ENCODE results near the gene CSAG3.
"Not testable (repeated sequence)": the region's sequence is repeated elsewhere in the genome, so short reads cannot be mapped to it uniquely, and the experiment has no call there.

Gene CSAG3

GRCh38 chrX:152758918-152759317 lies at the start of gene CSAG3:
TSS of gene CSAG3 (plus strand) at chrX:152759218.
- not testable (repeated sequence) for FAIRE-seq; DNase-seq (ENCODE audit: low spot score)

DNA sequence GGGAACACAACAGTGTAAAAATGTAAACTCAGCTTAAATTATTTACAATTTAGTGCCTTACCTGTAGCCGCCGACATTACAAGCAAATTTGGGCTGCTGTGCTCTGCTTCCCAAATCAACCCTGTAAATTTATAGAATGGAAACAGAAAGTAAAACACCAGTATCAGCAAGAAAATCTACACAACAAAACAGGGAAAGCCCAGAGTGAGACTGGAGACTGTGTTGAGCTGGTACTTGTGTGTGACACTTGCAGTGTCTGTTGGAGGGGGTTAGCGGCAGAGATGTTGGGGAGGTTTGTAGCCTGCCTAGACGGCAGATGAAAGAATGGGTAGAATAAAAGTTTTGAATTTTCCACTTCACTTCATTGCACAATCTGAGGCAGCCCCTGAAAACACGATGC lies 45.8 kb upstream of the CSAG3 start:
- FAIRE-seq; DNase-seq (ENCODE audit: low spot score): not testable (repeated sequence)

DNA sequence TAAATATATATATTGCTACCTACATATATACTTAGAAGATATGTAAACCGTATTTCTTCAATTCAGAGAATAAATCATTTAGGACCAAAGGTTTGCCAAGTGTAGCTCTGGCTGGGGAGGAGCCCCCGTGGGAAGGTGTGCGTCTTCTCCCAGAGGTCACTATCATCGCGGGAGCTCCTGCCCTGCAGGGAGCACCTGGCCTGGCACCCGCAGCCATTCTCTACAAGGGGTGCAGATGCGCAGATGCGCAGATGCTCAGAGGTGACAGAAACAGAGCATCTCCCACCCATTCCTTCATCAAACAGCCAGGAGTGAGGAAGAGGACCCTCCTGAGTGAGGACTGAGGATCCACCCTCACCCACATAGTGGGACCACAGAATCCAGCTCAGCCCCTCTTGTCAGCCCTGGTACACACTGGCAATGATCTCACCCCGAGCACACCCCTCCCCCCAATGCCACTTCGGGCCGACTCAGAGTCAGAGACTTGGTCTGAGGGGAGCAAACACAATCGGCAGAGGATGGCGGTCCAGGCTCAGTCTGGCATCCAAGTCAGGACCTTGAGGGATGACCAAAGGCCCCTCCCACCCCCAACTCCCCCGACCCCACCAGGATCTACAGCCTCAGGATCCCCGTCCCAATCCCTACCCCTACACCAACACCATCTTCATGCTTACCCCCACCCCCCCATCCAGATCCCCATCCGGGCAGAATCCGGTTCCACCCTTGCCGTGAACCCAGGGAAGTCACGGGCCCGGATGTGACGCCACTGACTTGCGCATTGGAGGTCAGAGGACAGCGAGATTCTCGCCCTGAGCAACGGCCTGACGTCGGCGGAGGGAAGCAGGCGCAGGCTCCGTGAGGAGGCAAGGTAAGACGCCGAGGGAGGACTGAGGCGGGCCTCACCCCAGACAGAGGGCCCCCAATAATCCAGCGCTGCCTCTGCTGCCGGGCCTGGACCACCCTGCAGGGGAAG lies 44.9 kb upstream of the CSAG3 start, which contains the start of gene MAGEA2B:
Gene MAGEA2B (plus strand): TSS at position 814 of the 973 bp plus-strand sequence. CDS start 2,479 bp downstream, outside the sequence.
- FAIRE-seq; DNase-seq (ENCODE audit: low spot score): not testable (repeated sequence)

DNA sequence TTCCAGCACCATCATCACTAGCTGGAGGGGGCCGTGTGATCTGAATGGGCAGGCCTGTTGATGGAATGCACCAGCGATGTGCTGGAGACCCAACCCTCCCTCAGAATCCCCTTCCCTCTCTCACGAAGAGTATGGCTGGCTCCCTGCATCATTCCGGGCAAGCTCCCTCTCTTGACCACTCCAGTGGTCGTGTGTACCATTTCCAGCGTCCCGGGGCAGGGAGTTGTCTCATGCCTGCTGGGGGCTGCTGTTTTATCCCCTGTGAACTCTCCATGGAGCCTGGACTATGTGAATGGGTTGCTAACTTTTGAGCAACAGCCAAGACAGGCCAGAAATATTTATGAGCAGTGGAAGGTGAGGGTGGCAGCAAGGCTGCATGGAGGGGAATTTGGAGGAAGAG lies 33.6 kb upstream of the CSAG3 start:
- no peak for DNase-seq (ENCODE audit: low spot score)
- no peak for FAIRE-seq

DNA sequence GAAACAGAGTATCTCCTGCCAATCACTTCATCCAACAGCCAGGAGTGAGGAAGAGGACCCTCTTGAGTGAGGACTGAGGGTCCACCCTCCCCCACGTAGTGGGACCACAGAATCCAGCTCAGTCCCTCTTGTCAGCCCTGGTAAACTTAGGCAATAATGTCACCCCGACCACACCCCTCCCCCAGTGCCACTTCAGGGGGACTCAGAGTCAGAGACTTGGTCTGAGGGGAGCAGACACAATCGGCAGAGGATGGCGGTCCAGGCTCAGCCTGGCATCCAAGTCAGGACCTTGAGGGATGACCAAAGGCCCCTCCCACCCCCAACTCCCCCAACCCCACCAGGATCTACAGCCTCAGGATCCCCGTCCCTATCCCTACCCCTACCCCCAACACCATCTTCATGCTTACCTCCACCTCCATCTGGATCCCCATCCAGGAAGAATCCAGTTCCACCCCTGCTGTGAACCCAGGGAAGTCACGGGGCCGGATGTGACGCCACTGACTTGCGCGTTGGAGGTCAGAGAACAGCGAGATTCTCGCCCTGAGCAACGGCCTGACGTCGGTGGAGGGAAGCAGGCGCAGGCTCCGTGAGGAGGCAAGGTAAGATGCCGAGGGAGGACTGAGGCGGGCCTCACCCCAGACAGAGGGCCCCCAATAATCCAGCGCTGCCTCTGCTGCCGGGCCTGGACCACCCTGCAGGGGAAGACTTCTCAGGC lies 25.6 kb upstream of the CSAG3 start, which contains the start of the genes CSAG1 and MAGEA12:
Gene CSAG1 (minus strand): TSS at position 461 of the 715 bp plus-strand sequence. CDS start 1,261 bp downstream, outside the sequence.
Gene MAGEA12 (plus strand): TSS at position 497 of the 715 bp plus-strand sequence. CDS start 2,405 bp downstream, outside the sequence.
- DNase-seq (ENCODE audit: low spot score) (no peak), FAIRE-seq (no peak)

- DNase-seq (ENCODE audit: low spot score); FAIRE-seq: not testable (repeated sequence)
These were observed 24.7 kb upstream of the CSAG3 start for GRCh38 chrX:152734143-152734858.

DNA sequence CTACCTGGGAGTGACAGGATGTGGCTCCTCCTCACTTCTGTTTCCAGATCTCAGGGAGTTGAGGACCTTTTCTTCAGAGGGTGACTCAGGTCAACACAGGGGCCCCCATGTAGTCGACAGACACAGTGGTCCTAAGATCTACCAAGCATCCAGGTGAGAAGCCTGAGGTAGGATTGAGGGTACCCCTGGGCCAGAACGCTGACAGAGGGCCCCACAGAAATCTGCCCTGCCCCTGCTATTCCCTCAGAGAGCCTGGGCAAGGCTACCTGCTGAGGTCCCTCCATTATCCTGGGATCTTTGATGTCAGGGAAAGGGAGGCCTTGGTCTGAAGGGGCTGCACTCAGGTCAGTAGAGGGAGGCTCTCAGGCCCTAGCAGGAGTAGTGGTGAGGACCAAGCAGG lies 23.9 kb upstream of the CSAG3 start:
- no peak for FAIRE-seq
- DNase-seq (ENCODE audit: low spot score) = no peak

GRCh38 chrX:152735860-152736511 lies 23.0 kb upstream of the CSAG3 start:
- DNase-seq (ENCODE audit: low spot score) (no peak), FAIRE-seq (no peak)

DNA sequence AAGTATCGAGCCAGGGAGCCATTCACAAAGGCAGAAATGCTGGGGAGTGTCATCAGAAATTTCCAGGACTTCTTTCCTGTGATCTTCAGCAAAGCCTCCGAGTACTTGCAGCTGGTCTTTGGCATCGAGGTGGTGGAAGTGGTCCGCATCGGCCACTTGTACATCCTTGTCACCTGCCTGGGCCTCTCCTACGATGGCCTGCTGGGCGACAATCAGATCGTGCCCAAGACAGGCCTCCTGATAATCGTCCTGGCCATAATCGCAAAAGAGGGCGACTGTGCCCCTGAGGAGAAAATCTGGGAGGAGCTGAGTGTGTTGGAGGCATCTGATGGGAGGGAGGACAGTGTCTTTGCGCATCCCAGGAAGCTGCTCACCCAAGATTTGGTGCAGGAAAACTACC lies 22.5 kb upstream of the CSAG3 start:
- not testable (repeated sequence) for FAIRE-seq; DNase-seq (ENCODE audit: low spot score)

- DNase-seq (ENCODE audit: low spot score) (no peak), FAIRE-seq (no peak)
These were observed 20.5 kb upstream of the CSAG3 start for GRCh38 chrX:152738560-152738959.

DNA sequence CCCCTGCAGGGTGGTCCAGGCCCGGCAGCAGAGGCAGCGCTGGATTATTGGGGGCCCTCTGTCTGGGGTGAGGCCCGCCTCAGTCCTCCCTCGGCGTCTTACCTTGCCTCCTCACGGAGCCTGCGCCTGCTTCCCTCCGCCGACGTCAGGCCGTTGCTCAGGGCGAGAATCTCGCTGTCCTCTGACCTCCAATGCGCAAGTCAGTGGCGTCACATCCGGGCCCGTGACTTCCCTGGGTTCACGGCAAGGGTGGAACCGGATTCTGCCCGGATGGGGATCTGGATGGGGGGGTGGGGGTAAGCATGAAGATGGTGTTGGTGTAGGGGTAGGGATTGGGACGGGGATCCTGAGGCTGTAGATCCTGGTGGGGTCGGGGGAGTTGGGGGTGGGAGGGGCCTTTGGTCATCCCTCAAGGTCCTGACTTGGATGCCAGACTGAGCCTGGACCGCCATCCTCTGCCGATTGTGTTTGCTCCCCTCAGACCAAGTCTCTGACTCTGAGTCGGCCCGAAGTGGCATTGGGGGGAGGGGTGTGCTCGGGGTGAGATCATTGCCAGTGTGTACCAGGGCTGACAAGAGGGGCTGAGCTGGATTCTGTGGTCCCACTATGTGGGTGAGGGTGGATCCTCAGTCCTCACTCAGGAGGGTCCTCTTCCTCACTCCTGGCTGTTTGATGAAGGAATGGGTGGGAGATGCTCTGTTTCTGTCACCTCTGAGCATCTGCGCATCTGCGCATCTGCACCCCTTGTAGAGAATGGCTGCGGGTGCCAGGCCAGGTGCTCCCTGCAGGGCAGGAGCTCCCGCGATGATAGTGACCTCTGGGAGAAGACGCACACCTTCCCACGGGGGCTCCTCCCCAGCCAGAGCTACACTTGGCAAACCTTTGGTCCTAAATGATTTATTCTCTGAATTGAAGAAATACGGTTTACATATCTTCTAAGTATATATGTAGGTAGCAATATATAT lies 5.0 kb upstream of the CSAG3 start, which contains the start of gene MAGEA2:
Gene MAGEA2 (minus strand): TSS at position 157 of the 965 bp plus-strand sequence. CDS start 2,479 bp downstream, outside the sequence.
- FAIRE-seq; DNase-seq (ENCODE audit: low spot score): not testable (repeated sequence)

DNA sequence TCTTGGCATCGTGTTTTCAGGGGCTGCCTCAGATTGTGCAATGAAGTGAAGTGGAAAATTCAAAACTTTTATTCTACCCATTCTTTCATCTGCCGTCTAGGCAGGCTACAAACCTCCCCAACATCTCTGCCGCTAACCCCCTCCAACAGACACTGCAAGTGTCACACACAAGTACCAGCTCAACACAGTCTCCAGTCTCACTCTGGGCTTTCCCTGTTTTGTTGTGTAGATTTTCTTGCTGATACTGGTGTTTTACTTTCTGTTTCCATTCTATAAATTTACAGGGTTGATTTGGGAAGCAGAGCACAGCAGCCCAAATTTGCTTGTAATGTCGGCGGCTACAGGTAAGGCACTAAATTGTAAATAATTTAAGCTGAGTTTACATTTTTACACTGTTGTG lies 4.1 kb upstream of the CSAG3 start:
- not testable (repeated sequence) for FAIRE-seq; DNase-seq (ENCODE audit: low spot score)

DNA sequence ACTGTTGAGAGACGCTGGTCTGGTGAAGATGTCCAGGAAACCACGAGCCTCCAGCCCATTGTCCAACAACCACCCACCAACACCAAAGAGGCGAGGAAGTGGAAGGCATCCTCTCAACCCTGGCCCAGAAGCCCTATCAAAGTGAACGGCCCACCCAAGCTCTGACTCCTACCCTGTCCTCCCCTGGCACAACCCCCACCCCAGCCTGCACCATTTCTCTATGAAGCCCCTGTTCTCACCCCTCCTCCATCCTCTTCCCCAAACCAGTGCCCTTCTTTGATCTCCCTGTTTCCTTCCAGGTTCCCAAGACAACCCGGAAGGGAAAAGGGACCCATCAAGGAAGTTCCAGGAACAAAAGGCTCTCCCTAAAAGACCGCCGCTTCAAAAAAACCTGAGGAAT lies 526 bp downstream of the CSAG3 start:
- FAIRE-seq = not testable (repeated sequence)

GRCh38 chrX:152761582-152761981 lies 2.6 kb downstream of the CSAG3 start:
- not testable (repeated sequence) for DNase-seq (ENCODE audit: low spot score); FAIRE-seq

More for the DNA sequence above, 526 bp downstream of the CSAG3 start:
- DNase-seq (ENCODE audit: low spot score) = not testable (repeated sequence)

GRCh38 chrX:152766562-152766961 lies 7.5 kb downstream of the CSAG3 start:
- FAIRE-seq; DNase-seq (ENCODE audit: low spot score): not testable (repeated sequence)

DNA sequence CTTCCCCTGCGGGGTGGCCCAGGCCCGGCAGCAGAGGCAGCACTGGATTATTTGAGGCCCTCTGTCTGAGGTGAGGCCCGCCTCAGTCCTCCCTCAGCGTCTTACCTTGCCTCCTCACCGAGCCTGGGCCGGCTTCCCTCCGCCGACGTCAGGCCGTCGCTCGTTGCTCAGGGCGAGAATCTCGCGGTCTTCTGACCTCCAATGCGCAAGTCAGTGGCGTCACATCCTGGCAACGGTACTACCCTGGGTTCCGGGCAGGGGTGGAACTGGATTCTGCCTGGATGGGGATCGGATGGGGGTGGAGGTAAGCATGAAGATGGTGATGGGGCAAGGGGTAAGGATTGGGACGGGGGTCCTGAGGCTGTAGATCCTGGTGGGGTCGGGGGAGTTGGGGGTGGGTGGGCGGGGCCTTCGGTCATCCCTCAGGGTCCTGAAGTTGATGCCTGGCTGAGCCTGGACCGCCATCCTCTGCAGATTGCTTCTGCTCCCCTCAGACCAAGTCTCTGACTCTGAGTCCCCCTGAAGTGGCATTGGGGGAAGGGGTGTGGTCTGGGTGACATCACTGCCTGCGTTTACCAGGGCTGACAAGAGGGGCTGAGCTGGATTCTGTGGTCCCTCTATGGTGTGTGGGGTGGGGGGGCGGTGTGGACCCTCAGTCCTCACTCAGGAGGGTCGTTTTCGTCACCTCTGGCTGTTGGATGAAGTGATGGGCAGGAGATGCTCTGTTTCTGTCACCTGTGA lies 10.7 kb downstream of the CSAG3 start, which contains the start of gene MAGEA6:
Gene MAGEA6 (minus strand): TSS at position 141 of the 741 bp plus-strand sequence. CDS start 2,039 bp downstream, outside the sequence.
- DNase-seq (ENCODE audit: low spot score); FAIRE-seq: not testable (repeated sequence)

DNA sequence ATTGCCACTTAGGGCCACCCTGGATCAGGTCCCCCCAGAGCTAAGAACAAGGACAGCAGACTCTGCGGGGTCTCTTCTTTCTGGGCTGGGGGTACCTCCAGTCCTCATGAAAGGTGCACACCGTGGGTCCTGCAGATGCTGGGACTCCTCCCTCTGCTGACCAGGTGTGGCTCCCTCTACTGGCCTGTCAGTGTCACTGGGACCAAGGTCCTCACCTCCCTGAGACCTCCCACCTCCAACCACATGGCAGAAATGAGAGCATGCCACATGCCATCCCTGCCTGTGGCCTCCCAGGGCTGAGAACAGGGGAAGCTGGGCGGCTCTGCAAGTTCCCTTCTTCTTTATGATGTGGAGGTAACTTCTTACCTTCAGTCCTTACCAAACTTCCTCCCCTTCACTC lies 28.0 kb downstream of the CSAG3 start:
- DNase-seq (ENCODE audit: low spot score); FAIRE-seq: not testable (repeated sequence)

DNA sequence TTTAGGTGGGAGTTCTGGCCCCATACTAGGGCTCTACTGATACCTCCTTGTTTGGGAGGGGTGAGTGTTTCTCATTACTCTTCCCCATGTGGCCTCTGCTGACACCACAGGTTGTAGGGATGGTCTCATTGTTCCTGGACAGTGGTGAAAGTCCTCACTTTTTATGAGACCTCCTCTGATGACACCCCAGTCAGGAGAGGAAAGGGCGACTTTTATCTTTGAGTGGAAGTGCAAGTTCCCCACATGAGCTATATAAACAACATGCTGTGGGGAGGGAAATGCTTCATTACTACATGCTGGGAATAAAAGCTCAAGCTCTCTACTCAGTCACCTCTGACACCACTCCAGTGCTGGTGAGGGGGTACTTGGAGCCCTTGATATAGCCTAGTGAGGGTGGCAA lies 39.9 kb downstream of the CSAG3 start:
- DNase-seq (ENCODE audit: low spot score) = no peak
- no peak for FAIRE-seq

Measured in RCC 7860 (cell line).